ENCODE measurements around the gene RAB36. TPM values are rescaled to one million over a fixed set of nuclear protein-coding genes. Genes with fewer than 3 reads are reported as not detected.

The RAB36 gene
- total and polyA plus RNA-seq, 2 experiments from 2014 or later, result 2.7 to 5.3 TPM

- no peak overlapping the region for H3K4me2 ChIP-seq
- WGBS (ENCODE audit: low lambda C conversion rate, missing lambda C conversion rate), result 76% methylated on average over 9 of the region's 9 CpGs
These were observed 17.5 kb upstream of the RAB36 start for GRCh38 chr22:23127788-23128187.

GRCh38 chr22:23128269-23129108 lies 16.8 kb upstream of the RAB36 start:
- H2AFZ ChIP-seq, result no peak overlapping the region
- no peaks in the 10 kb centered on the region for H3K9me2 ChIP-seq (replicated peaks; ENCODE audit: insufficient read depth)
- no peaks in the 10 kb centered on the region for H4K20me1 ChIP-seq (ENCODE audit: insufficient read depth, poor library complexity, severe bottlenecking)
- H3K27me3 ChIP-seq, result no peaks in the 10 kb centered on the region
- no peaks in the 10 kb centered on the region for H3K9me3 ChIP-seq (ENCODE audit: low read depth)
- no peaks in the 10 kb centered on the region for H3K79me2 ChIP-seq
- TF ChIP-seq EZH2 (IDR thresholded peaks at IDR 0.05; ENCODE audit: borderline replicate concordance) (no peak), CTCF (IDR thresholded peaks at IDR 0.05; ENCODE audit: poor library complexity) (peak; percentile 89)
- WGBS (ENCODE audit: low lambda C conversion rate, missing lambda C conversion rate), result 42% methylated on average over 14 of the region's 14 CpGs
- H3K4me2 ChIP-seq, result no peak overlapping the region
- peak; percentile 91 for DNase-seq (ENCODE audit: low spot score)
- H3K36me3 ChIP-seq (replicated peaks; ENCODE audit: insufficient read depth, low read depth), result no peaks in the 10 kb centered on the region
- no peak overlapping the region for H3K4me3 ChIP-seq
- no peak overlapping the region for H3K27ac ChIP-seq
- no peaks in the 10 kb centered on the region for H3K4me1 ChIP-seq (ENCODE audit: insufficient read depth)

More at GRCh38 chr22:23127788-23128187, 17.5 kb upstream of the RAB36 start:
- Histone ChIP-seq H4K20me1 (ENCODE audit: insufficient read depth, poor library complexity, severe bottlenecking) (no peaks in the 10 kb centered on the region), H3K4me3 (no peak overlapping the region), H3K9me2 (replicated peaks; ENCODE audit: insufficient read depth) (no peaks in the 10 kb centered on the region), H3K27ac (no peak overlapping the region), H3K36me3 (replicated peaks; ENCODE audit: insufficient read depth, low read depth) (no peaks in the 10 kb centered on the region), H2AFZ (no peak overlapping the region), H3K9me3 (ENCODE audit: low read depth) (no peaks in the 10 kb centered on the region), H3K4me1 (ENCODE audit: insufficient read depth) (no peaks in the 10 kb centered on the region), H3K79me2 (no peaks in the 10 kb centered on the region), H3K27me3 (no peaks in the 10 kb centered on the region)
- TF ChIP-seq EZH2 (IDR thresholded peaks at IDR 0.05; ENCODE audit: borderline replicate concordance) (no peak), CTCF (IDR thresholded peaks at IDR 0.05; ENCODE audit: poor library complexity) (no peak), EZH2phosphoT487 (IDR thresholded peaks at IDR 0.05; ENCODE audit: low read depth, severe bottlenecking, unreplicated experiment) (no peak)
- DNase-seq (ENCODE audit: low spot score), result no peak

GRCh38 chr22:23129149-23129548 lies 16.1 kb upstream of the RAB36 start:
- no peak for TF ChIP-seq EZH2 (IDR thresholded peaks at IDR 0.05; ENCODE audit: borderline replicate concordance)
- no peak for TF ChIP-seq EZH2phosphoT487 (IDR thresholded peaks at IDR 0.05; ENCODE audit: low read depth, severe bottlenecking, unreplicated experiment)
- TF ChIP-seq CTCF (IDR thresholded peaks at IDR 0.05; ENCODE audit: poor library complexity), result no peak
- WGBS (ENCODE audit: low lambda C conversion rate, missing lambda C conversion rate), result 73% methylated on average over 10 of the region's 10 CpGs
- no peaks in the 10 kb centered on the region for H3K27me3 ChIP-seq
- H3K4me3 ChIP-seq, result no peak overlapping the region
- H4K20me1 ChIP-seq (ENCODE audit: insufficient read depth, poor library complexity, severe bottlenecking), result no peaks in the 10 kb centered on the region
- no peak for DNase-seq (ENCODE audit: low spot score)
- H3K9me3 ChIP-seq (ENCODE audit: low read depth), result no peaks in the 10 kb centered on the region
- no peak overlapping the region for H2AFZ ChIP-seq
- no peaks in the 10 kb centered on the region for H3K36me3 ChIP-seq (replicated peaks; ENCODE audit: insufficient read depth, low read depth)
- H3K4me1 ChIP-seq (ENCODE audit: insufficient read depth), result no peaks in the 10 kb centered on the region
- H3K79me2 ChIP-seq, result no peaks in the 10 kb centered on the region
- H3K4me2 ChIP-seq, result no peak overlapping the region
- H3K9me2 ChIP-seq (replicated peaks; ENCODE audit: insufficient read depth), result no peaks in the 10 kb centered on the region
- no peak overlapping the region for H3K27ac ChIP-seq
